Left lung (tissue), 10 donors: ENCODE results near the gene LETMD1. TPM values are rescaled to one million over a fixed set of nuclear protein-coding genes. Genes with fewer than 3 reads are reported as not detected.
"Not testable (repeated sequence)": the region's sequence is repeated elsewhere in the genome, so short reads cannot be mapped to it uniquely, and the experiment has no call there.

Experiments used
- ATAC-seq: fragments of 200-7000 bp; cut with Tn5 transposase; one replicate; pipeline ENCODE4 v1.9.1; 2020; ENCODE audit warnings: moderate library complexity
- DNase-seq, 4 donors: peaks; one replicate each; pipeline ENCODE4 v3.0.0-alpha.2; 2013 to 2020
- H3K27ac ChIP-seq, 2 donors: fragments of 200-600 bp; sonication (generic) in 1 of 2; one replicate each; pipeline versions ENCODE4 v1.5.0 to v1.8.0; 2020 to 2021
- H3K27me3 ChIP-seq, 2 donors: fragments of 200-600 bp; sonication (generic) in 1 of 2; one replicate each; pipeline versions ENCODE4 v1.5.0 to v1.8.0; 2020 to 2021
- H3K36me3 ChIP-seq, 2 donors: fragments of 200-600 bp; sonication (generic) in 1 of 2; one replicate each; pipeline versions ENCODE4 v1.5.0 to v1.8.0; 2020 to 2021
- H3K4me1 ChIP-seq, 2 donors: fragments of 200-600 bp; one replicate each; pipeline ENCODE4 v1.8.0; 2021
- H3K4me3 ChIP-seq, 2 donors: fragments of 200-600 bp; sonication (generic) in 1 of 2; one replicate each; pipeline versions ENCODE4 v1.5.0 to v1.8.0; 2020 to 2021; ENCODE audit warnings: mild to moderate bottlenecking in 1 of 2
- H3K9me3 ChIP-seq, 2 donors: fragments of 200-600 bp; sonication (generic) in 1 of 2; one replicate each; pipeline versions ENCODE4 v1.5.0 to v1.8.0; 2020 to 2021
- intact Hi-C, 2 donors: fragments of 100-400 bp; cut with DNase I; formaldehyde crosslinking; loops; one replicate each; pipeline versions ENCODE4 v1.11.2 to v1.14.2; 2022
- polyA plus RNA-seq, 6 donors: library from polyadenylated mRNA; unstranded; fragments of 120-200 nt; gene quantifications; one replicate each; pipeline ENCODE4 v1.2.1, GENCODE V29; 2013; ENCODE audit not compliant: insufficient read length in 6 of 6
- total RNA-seq, 2 donors: library from RNA; stranded (reverse); fragmentation: NEBNext Ultra II Directional; extraction: Animal tissue kit (Norgen Biotek cat#: 25700); gene quantifications; one replicate each; pipeline ENCODE4 v1.2.1, GENCODE V29; 2021
- TF ChIP-seq, protein P1 (sequence below), 2 donors: fragments of 200-600 bp; sonication (generic) in 1 of 2; IDR thresholded peaks; one replicate each; pipeline versions ENCODE4 v1.5.0 to v1.8.0; 2021; ENCODE audit warnings: antibody characterized with exemption in 2 of 2
- donor health status: DM: no; HTN: yes; CAD: no.
- donor health status: DM: no; HTN: no; CAD: no.

The LETMD1 gene
- total and polyA plus RNA-seq, 8 donors, result 46.8 to 164 (median 132) TPM

GRCh38 chr12:51009056-51009440, 39.1 kb upstream of the LETMD1 start:
- ATAC-seq, result peak; percentile 81
- Histone ChIP-seq H3K9me3 (no peaks in the 10 kb centered on the region), H3K36me3 (peaks cover 0 to 39% of the 10 kb centered on the region in 2 donors), H3K27ac (peak overlapping the region; percentile 49 to 82), H3K4me1 (peaks cover 15 to 75% of the 10 kb centered on the region in 2 donors), H3K27me3 (no peaks in the 10 kb centered on the region), H3K4me3 (peak overlapping the region in 1 of 2 donors; percentile 33)
- TF ChIP-seq, protein P1, sequence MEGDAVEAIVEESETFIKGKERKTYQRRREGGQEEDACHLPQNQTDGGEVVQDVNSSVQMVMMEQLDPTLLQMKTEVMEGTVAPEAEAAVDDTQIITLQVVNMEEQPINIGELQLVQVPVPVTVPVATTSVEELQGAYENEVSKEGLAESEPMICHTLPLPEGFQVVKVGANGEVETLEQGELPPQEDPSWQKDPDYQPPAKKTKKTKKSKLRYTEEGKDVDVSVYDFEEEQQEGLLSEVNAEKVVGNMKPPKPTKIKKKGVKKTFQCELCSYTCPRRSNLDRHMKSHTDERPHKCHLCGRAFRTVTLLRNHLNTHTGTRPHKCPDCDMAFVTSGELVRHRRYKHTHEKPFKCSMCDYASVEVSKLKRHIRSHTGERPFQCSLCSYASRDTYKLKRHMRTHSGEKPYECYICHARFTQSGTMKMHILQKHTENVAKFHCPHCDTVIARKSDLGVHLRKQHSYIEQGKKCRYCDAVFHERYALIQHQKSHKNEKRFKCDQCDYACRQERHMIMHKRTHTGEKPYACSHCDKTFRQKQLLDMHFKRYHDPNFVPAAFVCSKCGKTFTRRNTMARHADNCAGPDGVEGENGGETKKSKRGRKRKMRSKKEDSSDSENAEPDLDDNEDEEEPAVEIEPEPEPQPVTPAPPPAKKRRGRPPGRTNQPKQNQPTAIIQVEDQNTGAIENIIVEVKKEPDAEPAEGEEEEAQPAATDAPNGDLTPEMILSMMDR (IDR thresholded peaks at IDR 0.05), result no peak
- peak in 2 of 4 donors; percentile 85 to 94 for DNase-seq
- intact Hi-C loops, result no loop called here

GRCh38 chr12:51011955-51012354, 36.2 kb upstream of the LETMD1 start:
- peak; percentile 68 for ATAC-seq
- TF ChIP-seq, protein P1 (IDR thresholded peaks at IDR 0.05), result no peak
- Histone ChIP-seq H3K27me3 (no peaks in the 10 kb centered on the region), H3K36me3 (peaks cover 0 to 10% of the 10 kb centered on the region in 2 donors), H3K4me1 (peaks cover 15 to 67% of the 10 kb centered on the region in 2 donors), H3K4me3 (no peak overlapping the region), H3K9me3 (no peaks in the 10 kb centered on the region), H3K27ac (peak overlapping the region in 1 of 2 donors; percentile 45)
- intact Hi-C loops, result no loop called here
- peak in 2 of 4 donors; percentile 55 to 81 for DNase-seq

DNA sequence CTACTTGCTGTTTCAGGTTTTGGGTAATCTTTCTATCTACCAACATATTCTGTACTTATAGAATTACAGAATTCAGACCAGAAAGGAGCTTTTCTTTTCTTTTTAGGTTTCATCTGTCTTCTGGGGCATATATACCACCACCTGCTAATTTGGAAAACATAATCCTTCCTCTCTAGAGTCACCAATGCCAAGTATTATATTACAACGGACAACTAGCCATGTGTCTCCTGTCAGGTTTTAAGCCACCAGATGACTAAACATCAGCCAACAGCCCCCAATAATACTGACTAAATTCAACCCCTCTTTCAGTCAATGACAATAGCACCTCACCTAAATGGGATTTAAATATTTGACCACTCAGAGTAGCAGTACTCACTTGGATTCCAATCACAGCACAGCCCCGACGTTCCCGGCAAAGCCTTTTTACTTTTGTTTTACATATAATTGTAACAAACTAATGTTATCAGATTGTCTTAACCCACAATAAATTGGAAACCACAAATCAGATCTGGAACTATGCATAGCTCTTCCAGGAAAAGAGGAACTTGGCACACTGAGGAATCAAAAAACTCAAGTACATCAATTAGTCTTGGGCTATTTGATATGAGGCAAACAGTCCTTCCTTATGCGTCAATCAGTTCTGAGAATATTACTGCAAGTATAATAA, 35.4 kb upstream of the LETMD1 start:
- intact Hi-C loops, result no loop called here
- DNase-seq, result no peak
- H3K9me3 ChIP-seq, result no peaks in the 10 kb centered on the region
- H3K27me3 ChIP-seq, result no peaks in the 10 kb centered on the region
- peak overlapping the region in 1 of 2 donors; percentile 45 for H3K27ac ChIP-seq
- TF ChIP-seq, protein P1 (IDR thresholded peaks at IDR 0.05), result no peak
- no peak overlapping the region for H3K4me3 ChIP-seq
- peaks cover 15 to 71% of the 10 kb centered on the region in 2 donors for H3K4me1 ChIP-seq
- H3K36me3 ChIP-seq, result peaks cover 0 to 3% of the 10 kb centered on the region in 2 donors
- peak; percentile 30 for ATAC-seq

GRCh38 chr12:51013441-51013840, 34.7 kb upstream of the LETMD1 start:
- DNase-seq, result no peak
- no peaks in the 10 kb centered on the region for H3K36me3 ChIP-seq
- H3K27ac ChIP-seq, result peak overlapping the region in 1 of 2 donors; percentile 45
- no peak for ATAC-seq
- H3K4me3 ChIP-seq, result no peak overlapping the region
- no peaks in the 10 kb centered on the region for H3K27me3 ChIP-seq
- H3K9me3 ChIP-seq, result no peaks in the 10 kb centered on the region
- peaks cover 15 to 76% of the 10 kb centered on the region in 2 donors for H3K4me1 ChIP-seq
- intact Hi-C loops, result no loop called here
- TF ChIP-seq, protein P1 (IDR thresholded peaks at IDR 0.05), result no peak

- H3K36me3 ChIP-seq, H3K27ac ChIP-seq, H3K27me3 ChIP-seq, H3K9me3 ChIP-seq, intact Hi-C loops, ATAC-seq, DNase-seq, H3K4me3 ChIP-seq: not testable (repeated sequence)
- peaks cover 15 to 69% of the 10 kb centered on the region in 2 donors for H3K4me1 ChIP-seq
Observed at GRCh38 chr12:51014467-51014866, 33.7 kb upstream of the LETMD1 start.
